Measurements from ENCODE around the gene FRMD4A. TPM values are rescaled to one million over a fixed set of nuclear protein-coding genes. Genes with fewer than 3 reads are reported as not detected.

The FRMD4A gene
- total RNA-seq, 1 experiment from 2014 or later, result 19.6 TPM

DNA sequence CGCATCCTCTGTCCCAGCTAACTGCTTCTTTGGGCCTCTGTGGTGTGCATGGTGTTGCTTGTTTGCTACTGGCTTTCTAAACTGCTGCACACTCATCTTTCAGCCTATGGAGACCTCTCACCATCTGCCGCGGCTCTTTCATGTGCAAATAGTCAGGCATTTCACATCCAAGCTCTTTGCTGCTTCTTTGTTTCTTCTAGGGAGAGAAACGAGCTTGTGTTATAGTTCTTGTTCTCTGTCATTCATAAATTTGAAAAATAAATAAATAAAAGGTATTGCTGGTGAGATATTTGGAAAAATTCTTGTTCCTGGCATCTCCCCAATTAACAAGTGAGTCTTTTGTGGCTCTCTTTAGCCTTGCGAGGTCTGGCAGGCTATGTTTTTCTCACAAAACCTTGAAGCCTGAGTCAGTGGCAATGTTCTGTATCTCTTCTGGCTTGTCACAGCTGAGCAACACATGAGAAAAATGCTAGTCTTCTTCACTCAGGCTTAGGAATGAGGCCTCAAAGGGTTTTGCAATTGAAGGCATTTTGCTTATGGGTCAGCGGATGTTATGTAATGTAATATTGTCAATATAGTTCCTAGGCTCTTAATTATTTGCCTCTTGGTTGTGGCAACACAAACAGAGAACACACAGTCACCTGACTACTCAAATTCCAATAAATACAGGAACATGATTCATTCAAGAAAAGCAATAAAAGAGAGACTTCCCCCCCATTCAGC, 274.0 kb downstream of the FRMD4A start:
- H2AFZ ChIP-seq (ENCODE audit: low read length), result peak overlapping the region; percentile 26
- H4K8ac ChIP-seq (replicated peaks; ENCODE audit: insufficient read length, low read depth, low read length), result no peak overlapping the region
- no peak overlapping the region for H3K23ac ChIP-seq (ENCODE audit: insufficient read length, low read depth, low read length)
- TF ChIP-seq, protein P1, sequence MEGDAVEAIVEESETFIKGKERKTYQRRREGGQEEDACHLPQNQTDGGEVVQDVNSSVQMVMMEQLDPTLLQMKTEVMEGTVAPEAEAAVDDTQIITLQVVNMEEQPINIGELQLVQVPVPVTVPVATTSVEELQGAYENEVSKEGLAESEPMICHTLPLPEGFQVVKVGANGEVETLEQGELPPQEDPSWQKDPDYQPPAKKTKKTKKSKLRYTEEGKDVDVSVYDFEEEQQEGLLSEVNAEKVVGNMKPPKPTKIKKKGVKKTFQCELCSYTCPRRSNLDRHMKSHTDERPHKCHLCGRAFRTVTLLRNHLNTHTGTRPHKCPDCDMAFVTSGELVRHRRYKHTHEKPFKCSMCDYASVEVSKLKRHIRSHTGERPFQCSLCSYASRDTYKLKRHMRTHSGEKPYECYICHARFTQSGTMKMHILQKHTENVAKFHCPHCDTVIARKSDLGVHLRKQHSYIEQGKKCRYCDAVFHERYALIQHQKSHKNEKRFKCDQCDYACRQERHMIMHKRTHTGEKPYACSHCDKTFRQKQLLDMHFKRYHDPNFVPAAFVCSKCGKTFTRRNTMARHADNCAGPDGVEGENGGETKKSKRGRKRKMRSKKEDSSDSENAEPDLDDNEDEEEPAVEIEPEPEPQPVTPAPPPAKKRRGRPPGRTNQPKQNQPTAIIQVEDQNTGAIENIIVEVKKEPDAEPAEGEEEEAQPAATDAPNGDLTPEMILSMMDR (conservative IDR thresholded peaks at IDR 0.05), result no peak
- Mint-ChIP-seq H3K4me1 (peaks cover 12 to 19% of the 10 kb centered on the region in 2 experiments), H3K4me3 (no peak overlapping the region), H3K27ac (peak overlapping the region in 2 of 3 experiments; percentile 11 to 43; a peak in 3 of 7 replicates), H3K27me3 (ENCODE audit: low read depth) (no peaks in the 10 kb centered on the region; the same call in 1 of the 2 replicates), H3K36me3 (ENCODE audit: insufficient read depth in 1 of 3, low read depth in 3 of 3) (peaks cover 4 to 12% (median 11%) of the 10 kb centered on the region in 3 experiments), H3K9me3 (peaks cover 19 to 23% of the 10 kb centered on the region in 2 experiments)
- no peaks in the 10 kb centered on the region for H3K9me3 ChIP-seq (ENCODE audit: control insufficient read depth, low read depth, low read length)
- H2BK5ac ChIP-seq (ENCODE audit: insufficient read length, low read length), result no peak overlapping the region
- no peak overlapping the region for H3T11ph ChIP-seq (ENCODE audit: low read length)
- H3K9ac ChIP-seq (ENCODE audit: extremely low read depth, insufficient read length, low read length), result no peak overlapping the region
- H2BK12ac ChIP-seq (ENCODE audit: insufficient read length, low read depth, low read length), result no peak overlapping the region
- H2BK15ac ChIP-seq (ENCODE audit: low read depth, low read length), result no peak overlapping the region
- no CpG with 5 or more reads among the region's 6 CpGs for WGBS (ENCODE audit: extremely low coverage, insufficient read length, low lambda C conversion rate)
- H3K79me1 ChIP-seq (ENCODE audit: insufficient read depth, low read depth, low read length, poor library complexity, severe bottlenecking), result no peaks in the 10 kb centered on the region
- peak overlapping the region; percentile 93 for H2BK20ac ChIP-seq (ENCODE audit: low read depth, low read length, poor library complexity, severe bottlenecking)
- H3K56ac ChIP-seq (ENCODE audit: insufficient read length, low read depth, low read length), result no peak overlapping the region
- H3K4me1 ChIP-seq (ENCODE audit: insufficient read depth, low read length), result peaks cover 6% of the 10 kb centered on the region
- H3K4me2 ChIP-seq (ENCODE audit: insufficient read depth, insufficient read length, low read length), result no peak overlapping the region
- no peak overlapping the region for H4K5ac ChIP-seq (ENCODE audit: insufficient read length, low read depth, low read length)
- no peaks in the 10 kb centered on the region for H3K27me3 ChIP-seq (ENCODE audit: insufficient read depth, low read length)
- H3K23me2 ChIP-seq (ENCODE audit: insufficient read length, low read depth, low read length, poor library complexity, severe bottlenecking), result no peaks in the 10 kb centered on the region
- H3K27ac ChIP-seq (ENCODE audit: insufficient read length, low read depth, low read length), result peak overlapping the region; percentile 46
- no peaks in the 10 kb centered on the region for H3K79me2 ChIP-seq (ENCODE audit: insufficient read depth, low read length)
- H3K14ac ChIP-seq (ENCODE audit: insufficient read depth, low read length), result no peak overlapping the region
- H4K20me1 ChIP-seq (ENCODE audit: control insufficient read depth, insufficient read depth, insufficient read length), result no peaks in the 10 kb centered on the region
- H2AK5ac ChIP-seq (ENCODE audit: insufficient read length, low read length), result no peak overlapping the region
- H3K4ac ChIP-seq (ENCODE audit: low read depth, low read length), result no peak overlapping the region
- H4K91ac ChIP-seq (ENCODE audit: insufficient read length, low read depth, low read length), result no peak overlapping the region
- no peak overlapping the region for H2BK120ac ChIP-seq (ENCODE audit: low read depth, low read length, poor library complexity, severe bottlenecking)
- no peak overlapping the region for H3K18ac ChIP-seq (ENCODE audit: insufficient read length, low read depth, low read length)
- DNase-seq, result peak; percentile 43

Data from H9 (cell line).